Measurements from ENCODE around the gene TBC1D10A.

- TF ChIP-seq POLR2A (IDR thresholded peaks at IDR 0.05) (no peak), CTCF (IDR thresholded peaks at IDR 0.05) (no peak), EP300 (IDR thresholded peaks at IDR 0.05) (no peak)
Observed at GRCh38 chr22:30373331-30374325, 46.9 kb upstream of the TBC1D10A start.

All from ovary (tissue), 3 donors.